Stimulated activated CD4-positive, alpha-beta T cell treated with anti-CD3 and anti-CD28 coated beads, Interleukin-2, amount 100 ng/mL, for 4 hours (primary cell): ENCODE data around the gene KRT6C.
"Not testable (repeated sequence)": the region's sequence is repeated elsewhere in the genome, so short reads cannot be mapped to it uniquely, and the experiment has no call there.

Experiments
- DNase-seq: peaks from one replicate; pipeline ENCODE4 v3.0.0-alpha.2; 2020; ENCODE audit warnings: low read depth

KRT6C gene

GRCh38 chr12:52455821-52456220 lies 17.8 kb downstream of the KRT6C start:
- no peak for DNase-seq

- no peak for DNase-seq
Measured at GRCh38 chr12:52454411-52455201, 19.0 kb downstream of the KRT6C start.

DNA sequence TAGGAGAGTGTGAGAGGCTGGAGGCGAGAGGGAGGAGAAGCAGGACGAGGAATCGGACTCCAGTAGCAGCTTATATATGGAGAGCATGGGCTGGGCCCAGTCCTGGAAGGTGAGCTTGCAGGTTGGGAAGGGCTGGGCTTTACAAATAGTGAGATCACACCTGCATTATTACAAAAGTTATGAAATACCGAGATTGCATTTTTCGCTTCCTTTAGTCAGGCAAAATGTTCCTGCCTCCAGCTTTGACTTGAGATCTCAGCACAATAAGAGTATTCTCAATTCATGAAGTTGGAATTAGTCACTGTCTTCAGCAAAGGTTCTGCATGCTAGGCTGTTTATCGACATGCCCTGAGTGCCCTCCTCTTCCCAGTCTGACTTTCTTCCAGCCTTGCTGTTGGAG lies 21.5 kb downstream of the KRT6C start, which contains the start of gene KRT6B:
KRT6B (minus strand) TSS at position 46 of the 400 bp plus-strand sequence. CDS start 68 bp downstream, outside the sequence.
- no peak for DNase-seq

- no peak for DNase-seq
Measured at GRCh38 chr12:52448228-52448627, 25.4 kb downstream of the KRT6C start.

GRCh38 chr12:52447196-52447595 lies 26.4 kb downstream of the KRT6C start:
- DNase-seq: not testable (repeated sequence)

GRCh38 chr12:52446367-52447045 lies 27.1 kb downstream of the KRT6C start:
- no peak for DNase-seq

GRCh38 chr12:52445876-52446275 lies 27.7 kb downstream of the KRT6C start:
- DNase-seq: no peak

- DNase-seq: no peak
Measured at GRCh38 chr12:52444647-52445595, 28.7 kb downstream of the KRT6C start.

DNA sequence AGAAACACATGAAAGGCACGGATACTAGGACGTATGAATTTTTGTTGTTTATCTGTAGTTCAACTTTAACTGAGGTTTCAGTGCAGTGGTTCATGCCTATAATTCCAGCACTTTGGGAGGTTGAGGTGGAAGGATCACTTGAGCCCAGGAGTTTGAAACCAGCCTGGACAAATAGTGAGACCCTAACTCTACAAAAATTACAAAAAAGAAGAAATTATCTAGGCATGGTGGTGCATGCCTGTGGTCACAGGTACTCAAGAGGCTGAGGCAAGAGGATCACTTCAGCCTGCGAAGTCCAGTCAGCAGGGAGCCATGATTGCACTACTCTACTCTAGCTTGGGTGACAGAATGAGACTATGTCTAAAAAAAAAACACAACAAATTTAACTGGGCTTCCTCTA lies 29.6 kb downstream of the KRT6C start:
- no peak for DNase-seq

- DNase-seq: no peak
Measured at GRCh38 chr12:52442600-52443061, 31.0 kb downstream of the KRT6C start.

GRCh38 chr12:52441320-52441911 lies 32.2 kb downstream of the KRT6C start:
- DNase-seq: no peak

DNA sequence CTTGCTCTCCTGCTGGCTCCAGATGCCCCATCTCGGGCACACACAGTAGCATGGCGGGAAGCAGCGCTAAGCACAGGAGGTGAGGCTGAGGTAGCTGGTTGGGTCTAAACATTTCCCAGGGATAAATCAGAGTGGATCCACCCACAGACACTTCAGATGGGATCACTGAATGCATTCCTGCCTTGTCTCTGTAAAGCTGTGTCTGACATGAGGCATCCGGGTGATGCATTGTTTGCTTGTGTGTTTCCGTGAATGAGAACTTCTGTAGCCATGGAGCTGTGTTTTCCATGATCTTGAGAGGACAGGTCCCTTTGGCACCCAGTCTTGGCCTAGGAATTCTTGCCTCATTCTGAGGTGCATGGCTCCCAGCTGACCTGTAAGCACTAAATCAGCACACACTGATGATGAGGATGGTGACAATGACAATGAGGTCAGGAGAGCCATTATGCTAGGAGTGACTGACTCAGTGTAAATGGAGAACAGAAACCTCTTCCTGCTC lies 32.7 kb downstream of the KRT6C start:
- DNase-seq: no peak

DNA sequence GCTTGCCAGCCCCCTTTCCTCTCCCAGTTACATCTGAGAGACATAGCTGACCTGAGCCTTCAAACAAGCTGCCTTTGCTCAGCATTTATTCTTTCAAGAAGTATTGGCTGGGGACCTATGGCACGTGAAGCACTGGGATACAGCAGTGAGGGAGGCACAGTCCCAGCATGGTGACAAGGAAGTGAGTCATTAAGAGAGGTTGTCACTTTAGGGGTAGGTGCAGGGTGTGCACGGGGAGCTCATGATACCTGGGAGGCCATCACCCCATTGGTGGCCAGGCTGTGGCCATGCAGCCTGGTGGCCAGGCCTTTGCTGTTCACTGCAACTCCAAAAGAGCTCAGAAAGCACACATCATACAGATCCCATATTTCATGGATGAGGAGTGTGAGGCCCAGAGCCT lies 33.8 kb downstream of the KRT6C start:
- DNase-seq: no peak

GRCh38 chr12:52439420-52439819 lies 34.2 kb downstream of the KRT6C start:
- DNase-seq: no peak

GRCh38 chr12:52438305-52439301 lies 35.0 kb downstream of the KRT6C start:
- no peak for DNase-seq

DNA sequence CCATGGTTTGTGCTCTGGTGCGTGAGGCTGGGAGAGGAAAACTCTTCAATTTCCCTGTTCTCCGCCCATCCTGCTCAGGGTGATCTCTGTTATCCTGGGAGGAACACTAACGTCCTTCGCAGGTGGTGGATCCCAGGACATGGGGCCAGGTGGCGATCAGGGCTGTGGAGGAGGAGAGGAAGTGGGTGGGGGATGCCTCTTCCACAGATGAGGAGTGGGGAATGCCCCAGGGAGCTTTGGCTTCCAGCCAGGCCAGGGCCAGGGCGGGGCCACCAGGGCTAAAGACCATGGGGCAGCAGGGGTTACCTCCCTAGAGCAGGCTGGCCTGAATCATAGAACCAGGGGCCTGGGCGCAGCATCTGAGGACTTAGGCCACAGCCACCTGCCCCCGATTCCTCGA lies 36.1 kb downstream of the KRT6C start:
- DNase-seq: no peak

- DNase-seq: no peak
Measured at GRCh38 chr12:52436828-52437474, 36.7 kb downstream of the KRT6C start.

- DNase-seq: no peak
Measured at GRCh38 chr12:52436000-52436827, 37.4 kb downstream of the KRT6C start.

- DNase-seq: no peak
Measured at GRCh38 chr12:52435659-52435999, 38.0 kb downstream of the KRT6C start.
